Measurements from ENCODE around the gene GLRX. TPM values are rescaled to one million over a fixed set of nuclear protein-coding genes. Genes with fewer than 3 reads are reported as not detected.

The GLRX gene
- total and polyA plus RNA-seq, 10 of the 15 experiments (the other 5 are each of a cell fraction or from before 2014, with no cell fraction given), result 63.0 to 366 (median 186) TPM

GRCh38 chr5:95826949-95827891 is 4.7 kb upstream of the GLRX start:
- WGBS (ENCODE audit: insufficient coverage, insufficient replicate concordance, low lambda C conversion rate, missing lambda C conversion rate), result 79% methylated on average over 10 of the region's 10 CpGs
- ChIA-PET POLR2A (interaction anchor here (1.0 kb wide), 1 partner anchor 19 kb away, joined by 3 read pairs; no protein-coding TSS in a partner anchor), CTCF (interaction anchor here (1.9 to 11.4 kb wide), 3 partner anchors 10 to 46 kb away, joined by 5 to 145 read pairs (median 8); no protein-coding TSS in a partner anchor), RAD21 (ENCODE audit: unreplicated experiment) (no interaction called here), SMC1A (ENCODE audit: uncharacterized antibody, unreplicated experiment) (interaction anchor here (1.4 kb wide), 1 partner anchor 46 kb away, joined by 4 read pairs; no protein-coding TSS in a partner anchor)
- Histone ChIP-seq H2AFZ (ENCODE audit: control insufficient read depth, low read depth, low read length) (no peak overlapping the region), H3K9me3 (replicated peaks; ENCODE audit: control insufficient read depth, insufficient read depth, low read length) (no peaks in the 10 kb centered on the region), H3K36me3 (ENCODE audit: control insufficient read depth in 2 of 2, insufficient read depth in 2 of 2, low read length in 1 of 2) (no peaks in the 10 kb centered on the region), H3K27ac (ENCODE audit: control insufficient read depth, insufficient read depth) (no peak overlapping the region), H3K27me3 (replicated peaks in 1 of 2; ENCODE audit: control insufficient read depth in 2 of 2, insufficient read depth in 2 of 2, low read length in 1 of 2) (no peaks in the 10 kb centered on the region), H3K4me3 (no peak overlapping the region), H4K20me1 (ENCODE audit: control insufficient read depth, insufficient read depth) (no peaks in the 10 kb centered on the region), H3K4me1 (ENCODE audit: control insufficient read depth, insufficient read depth, low read length) (peaks cover 18% of the 10 kb centered on the region), H3K9ac (ENCODE audit: control insufficient read depth, insufficient read depth, low read length) (no peak overlapping the region), H3K4me2 (ENCODE audit: control insufficient read depth, insufficient read depth) (no peak overlapping the region), H3K79me2 (ENCODE audit: control insufficient read depth, insufficient read depth, low read length) (peaks cover 5% of the 10 kb centered on the region)
- BruUV-seq (replicated peaks), result no TSS peak
- intact Hi-C loops (cut with micrococcal nuclease; ENCODE audit: unreplicated experiment) (no loop called here), in situ Hi-C loops (cut with MboI) (no loop called here)
- FAIRE-seq, result no peak
- DNase-seq (ENCODE audit: low read depth, low spot score), result no peak
- TF ChIP-seq, protein P1, sequence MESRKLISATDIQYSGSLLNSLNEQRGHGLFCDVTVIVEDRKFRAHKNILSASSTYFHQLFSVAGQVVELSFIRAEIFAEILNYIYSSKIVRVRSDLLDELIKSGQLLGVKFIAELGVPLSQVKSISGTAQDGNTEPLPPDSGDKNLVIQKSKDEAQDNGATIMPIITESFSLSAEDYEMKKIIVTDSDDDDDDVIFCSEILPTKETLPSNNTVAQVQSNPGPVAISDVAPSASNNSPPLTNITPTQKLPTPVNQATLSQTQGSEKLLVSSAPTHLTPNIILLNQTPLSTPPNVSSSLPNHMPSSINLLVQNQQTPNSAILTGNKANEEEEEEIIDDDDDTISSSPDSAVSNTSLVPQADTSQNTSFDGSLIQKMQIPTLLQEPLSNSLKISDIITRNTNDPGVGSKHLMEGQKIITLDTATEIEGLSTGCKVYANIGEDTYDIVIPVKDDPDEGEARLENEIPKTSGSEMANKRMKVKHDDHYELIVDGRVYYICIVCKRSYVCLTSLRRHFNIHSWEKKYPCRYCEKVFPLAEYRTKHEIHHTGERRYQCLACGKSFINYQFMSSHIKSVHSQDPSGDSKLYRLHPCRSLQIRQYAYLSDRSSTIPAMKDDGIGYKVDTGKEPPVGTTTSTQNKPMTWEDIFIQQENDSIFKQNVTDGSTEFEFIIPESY (IDR thresholded peaks at IDR 0.05), result no peak
- TF ChIP-seq WRNIP1 (IDR thresholded peaks at IDR 0.05; ENCODE audit: borderline replicate concordance, low read depth, low read length) (no peak), ZNF274 (IDR thresholded peaks at IDR 0.05; ENCODE audit: insufficient read depth, insufficient read length) (no peak), GABPA (IDR thresholded peaks at IDR 0.05; ENCODE audit: low read depth) (no peak), POLR2A (IDR thresholded peaks at IDR 0.05; ENCODE audit: low read depth, low read length) (no peak), SREBF2 (IDR thresholded peaks at IDR 0.05; ENCODE audit: low read length) (no peak)
- TF ChIP-seq, protein P2, sequence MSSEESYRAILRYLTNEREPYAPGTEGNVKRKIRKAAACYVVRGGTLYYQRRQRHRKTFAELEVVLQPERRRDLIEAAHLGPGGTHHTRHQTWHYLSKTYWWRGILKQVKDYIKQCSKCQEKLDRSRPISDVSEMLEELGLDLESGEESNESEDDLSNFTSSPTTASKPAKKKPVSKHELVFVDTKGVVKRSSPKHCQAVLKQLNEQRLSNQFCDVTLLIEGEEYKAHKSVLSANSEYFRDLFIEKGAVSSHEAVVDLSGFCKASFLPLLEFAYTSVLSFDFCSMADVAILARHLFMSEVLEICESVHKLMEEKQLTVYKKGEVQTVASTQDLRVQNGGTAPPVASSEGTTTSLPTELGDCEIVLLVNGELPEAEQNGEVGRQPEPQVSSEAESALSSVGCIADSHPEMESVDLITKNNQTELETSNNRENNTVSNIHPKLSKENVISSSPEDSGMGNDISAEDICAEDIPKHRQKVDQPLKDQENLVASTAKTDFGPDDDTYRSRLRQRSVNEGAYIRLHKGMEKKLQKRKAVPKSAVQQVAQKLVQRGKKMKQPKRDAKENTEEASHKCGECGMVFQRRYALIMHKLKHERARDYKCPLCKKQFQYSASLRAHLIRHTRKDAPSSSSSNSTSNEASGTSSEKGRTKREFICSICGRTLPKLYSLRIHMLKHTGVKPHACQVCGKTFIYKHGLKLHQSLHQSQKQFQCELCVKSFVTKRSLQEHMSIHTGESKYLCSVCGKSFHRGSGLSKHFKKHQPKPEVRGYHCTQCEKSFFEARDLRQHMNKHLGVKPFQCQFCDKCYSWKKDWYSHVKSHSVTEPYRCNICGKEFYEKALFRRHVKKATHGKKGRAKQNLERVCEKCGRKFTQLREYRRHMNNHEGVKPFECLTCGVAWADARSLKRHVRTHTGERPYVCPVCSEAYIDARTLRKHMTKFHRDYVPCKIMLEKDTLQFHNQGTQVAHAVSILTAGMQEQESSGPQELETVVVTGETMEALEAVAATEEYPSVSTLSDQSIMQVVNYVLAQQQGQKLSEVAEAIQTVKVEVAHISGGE (CRISPR knock-in tag; IDR thresholded peaks at IDR 0.05), result no peak
- no peak for ATAC-seq
